HepG2 (cell line): ENCODE data around the gene TTLL11. TPM values are rescaled to one million over a fixed set of nuclear protein-coding genes. Genes with fewer than 3 reads are reported as not detected.

Experiments
- GPBP1L1 ChIP-seq: sonication (generic); formaldehyde crosslinking; IDR thresholded peaks from 2 replicates; pipeline ENCODE4 v1.5.0; 2020; ENCODE audit warnings: mild to moderate bottlenecking, missing genetic modification reagents
- HNRNPLL ChIP-seq: fragments of 200-400 bp; formaldehyde crosslinking; IDR thresholded peaks from 2 replicates; pipeline ENCODE4 v1.6.1; 2017; ENCODE audit warnings: mild to moderate bottlenecking, low read depth, low read length; ENCODE audit not compliant: poor library complexity, severe bottlenecking
- KDM5A ChIP-seq: fragments of 200-600 bp; sonication (generic); IDR thresholded peaks from 2 replicates; pipeline ENCODE4 v1.7.0; 2018; ENCODE audit warnings: antibody characterized with exemption, mild to moderate bottlenecking, low read length, borderline replicate concordance
- NONO ChIP-seq, 2 experiments: fragments of 450-650 bp in 1 of 2; sonication (generic) in 1 of 2; formaldehyde crosslinking in 1 of 2; IDR thresholded peaks in 1 of 2; conservative IDR thresholded peaks in 1 of 2; 2 replicates each; pipeline versions ENCODE4 v1.6.1 to v1.8.0; 2017 to 2022; ENCODE audit warnings: mild to moderate bottlenecking in 1 of 2, missing genetic modification reagents in 1 of 2, moderate library complexity in 1 of 2
- PHF20 ChIP-seq: sonication (generic); formaldehyde crosslinking; IDR thresholded peaks from 2 replicates; pipeline ENCODE4 v1.5.0; 2020; ENCODE audit warnings: mild to moderate bottlenecking, missing genetic modification reagents
- RFX3 ChIP-seq: IDR thresholded peaks from 2 replicates; pipeline ENCODE4 v1.6.1; 2016; ENCODE audit warnings: missing biosample characterization, missing genetic modification reagents
- RFX5 ChIP-seq: IDR thresholded peaks from 2 replicates; pipeline ENCODE4 v1.6.1; 2011; ENCODE audit warnings: low read depth, low read length, improper control_type of control experiment
- SSRP1 ChIP-seq: IDR thresholded peaks from 2 replicates; pipeline ENCODE4 v1.6.1; 2016; ENCODE audit warnings: control low read depth
- TBP ChIP-seq: sonication (generic); formaldehyde crosslinking; IDR thresholded peaks from 2 replicates; pipeline ENCODE4 v1.5.0; 2020; ENCODE audit warnings: missing genetic modification reagents
- ZBTB40 ChIP-seq, 2 experiments: fragments of 450-650 bp in 1 of 2; sonication (generic) in 1 of 2; formaldehyde crosslinking in 1 of 2; IDR thresholded peaks; 2 replicates each; pipeline versions ENCODE4 v1.6.1 to v1.8.0; 2016 to 2022; ENCODE audit warnings: antibody characterized with exemption in 1 of 2, mild to moderate bottlenecking in 1 of 2, missing genetic modification reagents in 1 of 2
- ZFP82 ChIP-seq: sonication (generic); formaldehyde crosslinking; IDR thresholded peaks from 2 replicates; pipeline ENCODE4 v1.5.1; 2020; ENCODE audit warnings: mild to moderate bottlenecking, missing genetic modification reagents, borderline replicate concordance
- ZNF326 ChIP-seq: sonication (generic); formaldehyde crosslinking; IDR thresholded peaks from 2 replicates; pipeline ENCODE4 v1.4.0; 2020; ENCODE audit warnings: missing genetic modification reagents, borderline replicate concordance
- ZNF572 ChIP-seq: sonication (generic); formaldehyde crosslinking; IDR thresholded peaks from 2 replicates; pipeline ENCODE4 v1.5.1; 2020; ENCODE audit warnings: mild to moderate bottlenecking, missing genetic modification reagents
- polyA plus RNA-seq, 8 experiments: library from polyadenylated mRNA; depleted of rRNA in 3 of 8; stranded (reverse) in 7 of 8; unstranded in 1 of 8; fragments of >200 nt; fragmentation: Illumina TruSeq in 4 of 8; extraction: Trizol in 4 of 8; gene quantifications; 2 replicates each; pipeline versions ENCODE4 v1.2.1 to v1.2.3, GENCODE V29; 2011 to 2016; ENCODE audit warnings: low read depth in 4 of 8, missing spikeins in 1 of 8, mixed read lengths in 1 of 8; ENCODE audit not compliant: insufficient read depth in 1 of 8
- total RNA-seq, 5 experiments: library from RNA; depleted of rRNA; stranded (reverse); fragments of >200 nt; fragmentation: Illumina TruSeq; extraction: Trizol; gene quantifications; 2 replicates each; pipeline ENCODE4 v1.2.3, GENCODE V29; 2016; ENCODE audit warnings: low read depth in 1 of 5

TTLL11 gene
- total and polyA plus RNA-seq, 2 of the 13 experiments (the other 11 are each of a cell fraction or from before 2014, with no cell fraction given): 4.5 to 5.2 TPM

GRCh38 chr9:121975801-121976277, 117.3 kb downstream of the TTLL11 start (continued):
- TF ChIP-seq ZBTB40 (IDR thresholded peaks at IDR 0.05): no peak
- TF ChIP-seq ZBTB40 (CRISPR knock-in tag; IDR thresholded peaks at IDR 0.05): no peak
- TF ChIP-seq TBP (CRISPR knock-in tag): no peak
- TF ChIP-seq ZNF572 (CRISPR knock-in tag): no peak
- TF ChIP-seq ZFP82 (CRISPR knock-in tag): no peak
- TF ChIP-seq ZNF326 (CRISPR knock-in tag): no peak
- TF ChIP-seq PHF20 (CRISPR knock-in tag): no peak
- no peak for TF ChIP-seq RFX3 (CRISPR knock-in tag)
- no peak for TF ChIP-seq RFX5
- no peak for TF ChIP-seq SSRP1
- TF ChIP-seq GPBP1L1 (CRISPR knock-in tag): no peak
- TF ChIP-seq HNRNPLL: no peak
- no peak for TF ChIP-seq KDM5A
- TF ChIP-seq NONO (IDR thresholded peaks at IDR 0.05): no peak
- no peak for TF ChIP-seq NONO (CRISPR knock-in tag; conservative IDR thresholded peaks at IDR 0.05)
